Measurements from ENCODE around the gene TEX12.
"Not testable (repeated sequence)": the region's sequence is repeated elsewhere in the genome, so short reads cannot be mapped to it uniquely, and the experiment has no call there.

Gene TEX12

DNA sequence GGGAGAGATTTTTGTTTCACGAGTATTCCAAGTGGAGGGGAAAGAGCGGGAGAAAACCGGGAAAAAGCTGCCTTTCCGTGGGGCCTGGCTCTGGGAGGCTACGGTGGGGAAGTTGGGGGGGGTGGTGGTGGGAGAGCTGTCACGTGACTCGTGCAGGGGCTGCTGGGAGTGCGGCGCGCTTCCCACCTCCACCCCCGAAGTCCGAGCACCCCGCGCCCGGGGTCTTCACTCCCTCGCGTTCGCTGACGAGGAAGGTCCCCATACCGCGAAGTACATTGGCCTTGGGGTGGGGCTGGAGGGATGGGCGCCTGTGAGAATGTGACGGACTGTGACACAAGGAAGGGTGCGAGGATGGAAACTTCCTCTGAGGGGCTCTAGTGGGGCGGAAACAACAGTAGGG lies at the start of gene TEX12:
Gene TEX12, plus strand, starts transcription at position 228 of the 400 bp plus-strand sequence. CDS start 1,897 bp downstream, outside the sequence.
- DNase-seq: no peak

GRCh38 chr11:112118176-112118575 lies 49.0 kb upstream of the TEX12 start:
- no peak for DNase-seq

DNA sequence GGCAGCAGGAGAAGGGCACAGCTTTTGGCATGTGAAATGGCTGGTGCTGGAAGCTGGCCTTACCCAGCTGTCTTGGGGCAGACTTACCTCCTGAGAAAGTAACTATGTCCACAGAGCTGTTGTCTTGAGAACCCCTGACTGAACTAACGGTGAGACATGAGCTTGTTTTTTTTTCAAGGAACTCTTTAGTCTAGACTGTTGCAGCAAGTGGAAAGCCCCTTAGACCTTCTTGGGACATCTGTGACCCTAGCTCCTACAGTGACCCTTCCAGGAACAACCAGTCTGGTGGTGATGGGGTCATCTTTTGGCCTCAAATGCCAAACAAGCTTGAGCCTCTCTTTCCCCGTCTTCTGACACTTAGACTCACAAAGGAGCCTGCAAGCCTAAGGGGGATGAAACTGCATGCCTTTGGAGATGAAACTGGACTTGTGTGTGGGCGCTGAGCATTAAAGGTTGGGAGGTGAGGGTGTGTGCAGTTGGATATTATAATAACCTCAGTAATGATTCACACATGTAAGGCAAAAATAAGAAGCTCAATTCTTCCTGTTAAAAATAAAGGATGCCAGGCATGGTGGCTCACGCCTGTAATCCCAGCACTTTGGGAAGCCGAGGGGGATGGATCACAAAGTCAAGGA lies 45.1 kb upstream of the TEX12 start:
- no peak for DNase-seq

GRCh38 chr11:112123129-112123528 lies 44.0 kb upstream of the TEX12 start:
- DNase-seq: no peak

GRCh38 chr11:112127056-112127455 lies 40.1 kb upstream of the TEX12 start:
- no peak for DNase-seq

DNA sequence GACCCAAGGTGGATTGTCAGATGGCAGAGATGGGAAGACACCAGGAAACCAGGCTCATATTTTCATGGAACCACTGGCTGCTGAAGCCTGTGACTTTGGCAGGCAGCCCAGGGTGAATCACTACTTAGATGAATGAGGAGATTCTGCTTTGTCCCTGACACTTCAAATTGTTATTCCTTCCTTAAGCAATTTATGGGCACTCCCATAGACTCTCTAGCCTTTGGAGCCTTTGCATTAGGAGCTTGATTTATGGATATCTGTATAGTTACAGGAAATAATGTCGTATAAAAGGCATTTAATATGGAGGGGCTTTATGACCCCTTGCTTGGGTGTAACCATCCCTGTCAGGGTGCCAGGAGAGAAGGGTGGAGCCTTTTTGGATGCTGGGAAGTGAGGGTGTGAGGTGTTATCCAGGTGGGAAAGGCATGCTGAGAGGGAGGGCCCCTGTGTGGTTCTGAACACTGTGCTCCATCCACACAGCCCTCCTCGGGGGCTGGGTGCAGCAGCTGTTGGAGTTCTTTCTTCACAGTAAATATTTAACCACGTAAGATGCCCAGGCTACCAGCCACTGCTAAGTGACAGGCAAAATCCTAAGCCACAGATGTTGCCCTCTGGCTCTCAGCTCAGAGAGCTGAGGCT lies 38.6 kb upstream of the TEX12 start:
- DNase-seq: peak; percentile 22

- peak; percentile 65 for DNase-seq
These were observed 37.5 kb upstream of the TEX12 start for GRCh38 chr11:112129656-112130055.

GRCh38 chr11:112132737-112133136 lies 34.4 kb upstream of the TEX12 start:
- peak; percentile 14 for DNase-seq

DNA sequence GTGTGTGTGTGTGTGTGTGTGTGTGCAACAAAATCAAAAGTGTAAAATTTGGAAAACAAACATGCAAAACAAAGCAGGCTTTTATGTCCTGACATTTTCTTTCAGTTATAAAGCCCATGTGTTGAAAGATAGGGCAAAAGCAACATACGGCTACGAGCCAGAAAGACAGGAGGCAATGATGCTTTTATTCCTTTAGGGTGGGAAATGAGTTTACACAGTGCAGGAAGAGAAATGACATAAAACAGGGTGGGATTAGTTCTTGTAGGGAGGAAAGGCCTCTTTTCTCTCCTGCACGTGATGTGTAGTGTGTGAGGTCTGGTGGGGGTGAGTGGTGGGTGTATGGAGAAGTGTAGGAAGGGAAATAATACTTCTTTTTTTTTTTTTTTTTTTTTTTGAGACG lies 32.7 kb upstream of the TEX12 start:
- DNase-seq: no peak

DNA sequence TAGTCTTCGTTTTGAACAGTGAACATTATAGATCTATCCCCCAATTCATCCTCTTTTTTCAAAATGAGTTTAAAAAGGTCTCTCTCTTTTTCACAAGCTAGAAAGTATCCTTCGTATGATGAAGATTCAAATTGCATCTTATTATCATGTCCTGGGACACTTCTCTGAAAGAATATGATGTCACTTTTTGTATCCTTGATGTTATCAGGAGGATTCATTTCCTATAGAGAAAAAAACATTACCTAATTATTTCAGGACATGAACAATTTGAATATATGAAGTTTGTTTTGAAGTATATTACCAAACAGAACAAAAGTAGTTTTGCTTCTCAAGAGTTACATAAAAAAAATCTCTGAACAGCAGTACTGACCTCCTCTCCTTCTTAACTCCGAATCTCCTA lies 23.6 kb upstream of the TEX12 start:
- DNase-seq: no peak

DNA sequence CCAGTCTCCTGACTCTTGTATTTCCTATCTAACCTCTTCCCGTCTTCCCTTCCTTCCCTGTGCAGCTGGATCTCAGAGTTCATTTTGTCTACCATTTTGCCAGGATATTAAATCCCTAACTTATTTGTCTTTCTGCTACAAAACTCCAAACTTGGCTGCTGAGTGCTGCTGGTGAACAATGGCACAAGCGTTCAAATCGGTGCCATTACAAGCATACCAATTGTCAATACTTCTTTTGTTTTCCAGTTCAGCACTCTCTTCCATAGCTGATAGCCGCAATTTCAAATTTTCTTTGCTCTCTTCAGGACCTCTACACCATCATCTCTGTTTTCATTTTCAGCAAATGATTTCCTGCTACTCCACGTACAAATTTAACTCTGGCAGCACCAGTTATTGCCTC lies 16.7 kb upstream of the TEX12 start:
- DNase-seq: no peak

- DNase-seq: peak; percentile 59
These were observed 10.8 kb upstream of the TEX12 start for GRCh38 chr11:112156153-112156955.

DNA sequence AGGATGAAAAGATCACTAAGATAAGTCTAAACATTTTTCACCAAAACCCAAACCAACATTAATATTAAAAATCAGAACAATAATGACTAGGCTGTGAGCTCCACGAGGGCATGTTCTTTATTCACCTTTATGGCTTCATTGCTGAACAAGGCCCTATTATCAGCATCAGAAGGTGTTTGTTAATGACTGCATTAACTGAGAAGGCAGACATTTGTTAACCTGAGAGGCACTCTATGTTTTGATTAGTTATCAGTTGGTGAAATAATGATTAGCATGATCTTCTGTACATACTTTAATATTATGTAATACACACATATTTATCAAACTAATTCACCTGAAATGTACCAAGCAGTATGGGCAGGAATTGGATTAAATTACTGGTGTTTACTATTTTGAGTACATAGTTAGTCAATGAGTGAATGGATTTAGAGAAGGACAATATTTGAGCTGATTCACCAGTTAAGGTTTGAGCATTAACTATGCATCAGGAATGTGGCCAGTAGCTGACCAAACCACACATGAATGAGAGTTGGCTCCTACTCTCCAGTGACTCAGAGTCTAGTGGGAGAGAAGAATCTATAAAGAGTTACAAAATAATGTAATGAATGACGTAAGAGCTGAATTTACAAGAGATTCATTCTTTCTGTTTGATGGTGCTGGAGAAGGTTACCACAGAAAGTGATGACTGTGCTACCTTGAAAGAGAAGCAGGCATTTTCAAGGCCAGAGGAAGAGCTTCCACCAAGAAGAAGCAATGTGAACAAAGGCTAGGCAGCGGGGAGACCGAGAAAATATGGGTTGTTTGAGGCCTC lies 10.0 kb upstream of the TEX12 start:
- peak; percentile 50 for DNase-seq

GRCh38 chr11:112159098-112160065 lies 7.8 kb upstream of the TEX12 start:
- peak; percentile 50 for DNase-seq

- DNase-seq: no peak
These were observed 6.9 kb upstream of the TEX12 start for GRCh38 chr11:112160091-112160848.

DNA sequence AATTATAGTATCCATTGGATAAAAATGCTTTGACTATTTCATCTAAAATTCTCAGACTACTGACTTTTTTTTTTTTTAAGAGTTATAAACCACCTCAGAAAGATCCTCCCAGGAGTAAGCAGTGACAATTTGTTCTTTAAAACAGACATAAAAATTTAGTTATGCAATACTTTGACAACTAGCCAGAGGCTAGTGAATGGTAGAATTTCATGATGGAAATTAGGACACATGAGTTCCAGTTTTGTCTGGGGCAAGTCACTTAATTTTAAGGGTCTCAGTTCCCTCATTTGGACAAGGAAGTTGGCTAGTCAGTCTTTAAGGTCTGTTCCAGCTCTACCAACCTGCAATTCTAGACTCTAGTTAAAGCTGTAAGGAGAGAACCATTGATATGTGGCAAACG lies 6.2 kb upstream of the TEX12 start:
- DNase-seq: peak; percentile 22

GRCh38 chr11:112162200-112162599 lies 5.0 kb upstream of the TEX12 start:
- not testable (repeated sequence) for DNase-seq

DNA sequence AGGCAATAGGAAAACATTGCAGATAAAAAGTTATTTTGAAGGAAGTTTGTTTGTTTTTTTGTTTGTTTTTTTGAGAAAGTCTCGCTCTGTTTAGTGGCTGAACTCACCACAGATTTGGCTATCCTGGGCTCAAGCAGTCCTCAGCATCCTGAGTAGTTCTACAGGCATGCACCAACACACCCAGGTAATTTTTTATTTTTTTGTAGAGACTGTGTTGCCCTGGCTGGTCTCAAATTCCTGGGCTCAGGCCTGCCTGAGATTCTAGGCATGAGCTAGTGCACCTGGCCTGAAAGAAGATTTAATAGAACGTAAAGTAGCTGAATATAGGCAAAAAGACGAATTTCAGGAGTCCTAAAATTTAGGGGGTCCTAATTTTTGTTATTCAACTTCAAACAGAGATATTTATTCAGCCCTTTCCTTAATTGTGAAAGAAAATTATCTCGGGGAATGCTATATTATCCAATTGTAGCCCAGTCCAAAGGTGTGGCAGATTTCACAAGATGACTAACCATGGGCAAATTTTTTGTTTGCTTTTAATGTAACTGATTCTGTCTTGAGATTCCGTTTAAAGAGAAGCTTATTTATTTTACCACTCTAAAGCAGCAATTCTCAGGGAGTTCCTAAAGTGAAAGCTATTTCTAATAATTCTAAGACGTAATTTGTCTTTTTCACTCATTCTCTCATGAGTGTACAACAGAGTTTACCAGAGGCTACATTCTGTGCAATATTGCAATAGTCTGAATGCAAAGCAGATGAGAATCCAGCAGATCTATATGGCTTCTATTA lies 4.2 kb upstream of the TEX12 start:
- DNase-seq: peak; percentile 13

DNA sequence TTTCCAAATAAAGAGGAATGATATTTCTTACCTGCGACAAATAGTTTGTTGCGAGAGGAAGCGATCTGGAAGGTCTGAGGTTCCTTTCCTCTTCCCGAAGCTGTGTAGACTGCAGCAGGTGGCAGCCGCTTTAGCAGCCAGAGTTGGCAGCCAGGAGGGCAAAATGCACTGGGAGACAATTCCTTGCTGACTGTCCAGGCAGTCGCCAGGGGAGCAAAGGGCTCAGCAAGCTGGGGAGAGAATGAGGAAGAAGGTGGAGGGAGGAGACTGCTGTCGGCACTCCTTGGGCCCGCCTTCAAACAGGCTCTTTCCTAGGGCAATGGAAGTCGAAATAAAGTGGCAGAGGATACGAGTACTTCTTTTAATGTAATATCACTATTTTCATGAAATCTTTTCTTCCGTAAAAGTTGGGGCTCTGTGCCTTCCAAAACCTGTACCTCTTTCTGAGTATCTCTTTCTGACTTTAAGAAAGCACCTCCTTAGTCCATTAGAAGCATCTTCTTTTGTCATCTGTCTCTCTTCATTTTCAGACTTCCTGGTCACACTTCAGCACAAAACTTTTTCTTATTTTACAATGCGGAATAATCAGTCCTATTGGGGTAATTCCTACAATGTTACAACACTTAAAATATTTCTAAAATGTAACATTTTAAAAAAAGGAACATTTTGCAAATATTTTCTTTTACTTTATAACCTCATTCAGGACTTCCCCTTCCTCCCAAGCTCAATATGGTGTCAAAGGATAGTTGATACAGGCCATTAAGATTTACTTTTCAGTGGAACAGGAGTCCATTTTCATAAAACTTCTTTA lies 3.1 kb upstream of the TEX12 start, which contains the start of gene IL18:
Gene IL18, minus strand, starts transcription at position 220 of the 811 bp plus-strand sequence. CDS start 9,041 bp downstream, outside the sequence.
- peak; percentile 87 for DNase-seq

Measured in hematopoietic multipotent progenitor cell treated with erythropoietin and hydrocortisone succinate and interleukin-3 and kit ligand, for 4 days (in vitro differentiated cells).